GM23338 (cell line): Measurements from ENCODE around the gene KIAA1328. TPM values are rescaled to one million over a fixed set of nuclear protein-coding genes. Genes with fewer than 3 reads are reported as not detected.

Experiments used
- ATAC-seq: fragments of 200-7000 bp; cut with Tn5 transposase; 3 replicates; pipeline ENCODE4 v1.9.1; 2020
- DNase-seq: peaks from one replicate; pipeline ENCODE4 v3.0.0-alpha.2; 2015; ENCODE audit warnings: low spot score
- H2AFZ ChIP-seq: fragments of 200-600 bp; sonication (generic); 2 replicates; pipeline ENCODE4 v1.8.0; 2016; ENCODE audit warnings: antibody characterized with exemption, mild to moderate bottlenecking, moderate library complexity
- H3F3A ChIP-seq: fragments of 200-600 bp; sonication (generic); replicated peaks from 2 replicates; pipeline ENCODE4 v1.8.0; 2017; ENCODE audit warnings: antibody characterized with exemption, mixed run types, low read depth
- H3K27ac ChIP-seq: fragments of 200-600 bp; sonication (generic); 2 replicates; pipeline ENCODE4 v1.6.1; 2016; ENCODE audit warnings: low read depth
- H3K27me3 ChIP-seq: fragments of 200-600 bp; sonication (generic); 2 replicates; pipeline ENCODE4 v1.8.0; 2016; ENCODE audit warnings: mild to moderate bottlenecking, mixed run types, moderate library complexity; ENCODE audit not compliant: insufficient read depth
- H3K36me3 ChIP-seq: fragments of 200-600 bp; sonication (generic); 2 replicates; pipeline ENCODE4 v1.8.0; 2016; ENCODE audit warnings: mild to moderate bottlenecking; ENCODE audit not compliant: insufficient read depth
- H3K4me1 ChIP-seq: fragments of 200-600 bp; sonication (generic); 2 replicates; pipeline ENCODE4 v1.8.0; 2016; ENCODE audit warnings: mild to moderate bottlenecking, moderate library complexity; ENCODE audit not compliant: insufficient read depth
- H3K4me2 ChIP-seq: fragments of 200-600 bp; sonication (generic); 2 replicates; pipeline ENCODE4 v1.7.1; 2017; ENCODE audit warnings: mixed run types
- H3K4me3 ChIP-seq: fragments of 200-600 bp; sonication (generic); 2 replicates; pipeline ENCODE4 v1.6.1; 2016; ENCODE audit warnings: mixed run types
- H3K79me2 ChIP-seq: fragments of 200-600 bp; sonication (generic); replicated peaks from 2 replicates; pipeline ENCODE4 v1.8.0; 2017; ENCODE audit warnings: mild to moderate bottlenecking; ENCODE audit not compliant: insufficient read depth
- H3K9me2 ChIP-seq: fragments of 200-600 bp; sonication (generic); 2 replicates; pipeline ENCODE4 v1.8.0; 2017; ENCODE audit not compliant: insufficient read depth
- H4K20me1 ChIP-seq: fragments of 200-600 bp; sonication (generic); replicated peaks from 2 replicates; pipeline ENCODE4 v1.8.0; 2017; ENCODE audit warnings: mild to moderate bottlenecking; ENCODE audit not compliant: insufficient read depth
- H3K27ac Mint-ChIP-seq: 2 replicates; pipeline ENCODE4 v1.8.0; 2020; ENCODE audit warnings: inconsistent platforms, mild to moderate bottlenecking, moderate library complexity, mixed read lengths
- H3K27me3 Mint-ChIP-seq: 3 replicates; pipeline ENCODE4 v1.8.0; 2022; ENCODE audit warnings: low read depth, mild to moderate bottlenecking, moderate library complexity, mixed read lengths, inconsistent platforms; ENCODE audit not compliant: insufficient read depth, poor library complexity
- H3K36me3 Mint-ChIP-seq: 3 replicates; pipeline ENCODE4 v1.8.0; 2021; ENCODE audit warnings: low read depth, mild to moderate bottlenecking, inconsistent platforms, moderate library complexity, mixed read lengths
- H3K4me1 Mint-ChIP-seq: 3 replicates; pipeline ENCODE4 v1.8.0; 2020; ENCODE audit warnings: mild to moderate bottlenecking, inconsistent platforms, mixed read lengths
- H3K4me3 Mint-ChIP-seq: 3 replicates; pipeline ENCODE4 v1.8.0; 2021; ENCODE audit warnings: moderate library complexity, mild to moderate bottlenecking, inconsistent platforms, mixed read lengths
- H3K9me3 Mint-ChIP-seq: 3 replicates; pipeline ENCODE4 v1.8.0; 2020; ENCODE audit warnings: moderate library complexity, mild to moderate bottlenecking, inconsistent platforms, mixed read lengths
- CREB1 ChIP-seq: fragments of 250-450 bp; sonication (Bioruptor Pico); IDR thresholded peaks from 2 replicates; pipeline ENCODE4 v1.5.0; 2020; ENCODE audit warnings: low read depth, mild to moderate bottlenecking, moderate library complexity
- EZH2 ChIP-seq: fragments of 200-600 bp; sonication (generic); IDR thresholded peaks from one replicate; pipeline ENCODE4 v1.8.0; 2017; ENCODE audit warnings: antibody characterized with exemption, mild to moderate bottlenecking, low read depth; ENCODE audit not compliant: unreplicated experiment
- NANOG ChIP-seq: IDR thresholded peaks from 2 replicates; pipeline ENCODE4 v1.6.1; 2016; ENCODE audit warnings: antibody characterized with exemption, borderline replicate concordance
- POLR2AphosphoS5 ChIP-seq: IDR thresholded peaks from 2 replicates; pipeline ENCODE4 v1.6.1; 2016; ENCODE audit warnings: antibody characterized with exemption, low read depth
- STAT1 ChIP-seq: IDR thresholded peaks from one replicate; pipeline ENCODE4 v1.6.1; 2016; ENCODE audit warnings: antibody characterized with exemption; ENCODE audit not compliant: unreplicated experiment
- ZNF462 ChIP-seq: fragments of 250-450 bp; sonication (Bioruptor Pico); IDR thresholded peaks from 2 replicates; pipeline ENCODE4 v1.5.0; 2020; ENCODE audit warnings: mild to moderate bottlenecking, moderate library complexity
- polyA plus RNA-seq: library from polyadenylated mRNA; unstranded; fragments of >200 nt; fragmentation: Nextera tagmentation; extraction: Ambion mirVana; gene quantifications from 2 replicates; pipeline ENCODE4 v1.2.1, GENCODE V29; 2016
- total RNA-seq: library from RNA; depleted of rRNA; stranded (reverse); fragments of >200 nt; shearing (Covaris generic); gene quantifications from 2 replicates; pipeline ENCODE4 v1.2.3, GENCODE V29; 2014
- TF ChIP-seq, protein P1 (sequence below): IDR thresholded peaks from 2 replicates; pipeline ENCODE4 v1.6.1; 2016; ENCODE audit warnings: antibody characterized with exemption

The KIAA1328 gene
- total and polyA plus RNA-seq, 2 experiments from 2014 or later, result 5.2 to 8.4 TPM

GRCh38 chr18:36783792-36784191, 45.1 kb upstream of the KIAA1328 start (continued):
- no peak for TF ChIP-seq EZH2
- no peak for TF ChIP-seq POLR2AphosphoS5
- TF ChIP-seq, protein P1, sequence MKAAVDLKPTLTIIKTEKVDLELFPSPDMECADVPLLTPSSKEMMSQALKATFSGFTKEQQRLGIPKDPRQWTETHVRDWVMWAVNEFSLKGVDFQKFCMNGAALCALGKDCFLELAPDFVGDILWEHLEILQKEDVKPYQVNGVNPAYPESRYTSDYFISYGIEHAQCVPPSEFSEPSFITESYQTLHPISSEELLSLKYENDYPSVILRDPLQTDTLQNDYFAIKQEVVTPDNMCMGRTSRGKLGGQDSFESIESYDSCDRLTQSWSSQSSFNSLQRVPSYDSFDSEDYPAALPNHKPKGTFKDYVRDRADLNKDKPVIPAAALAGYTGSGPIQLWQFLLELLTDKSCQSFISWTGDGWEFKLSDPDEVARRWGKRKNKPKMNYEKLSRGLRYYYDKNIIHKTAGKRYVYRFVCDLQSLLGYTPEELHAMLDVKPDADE, result no peak
- no peak for TF ChIP-seq CREB1

DNA sequence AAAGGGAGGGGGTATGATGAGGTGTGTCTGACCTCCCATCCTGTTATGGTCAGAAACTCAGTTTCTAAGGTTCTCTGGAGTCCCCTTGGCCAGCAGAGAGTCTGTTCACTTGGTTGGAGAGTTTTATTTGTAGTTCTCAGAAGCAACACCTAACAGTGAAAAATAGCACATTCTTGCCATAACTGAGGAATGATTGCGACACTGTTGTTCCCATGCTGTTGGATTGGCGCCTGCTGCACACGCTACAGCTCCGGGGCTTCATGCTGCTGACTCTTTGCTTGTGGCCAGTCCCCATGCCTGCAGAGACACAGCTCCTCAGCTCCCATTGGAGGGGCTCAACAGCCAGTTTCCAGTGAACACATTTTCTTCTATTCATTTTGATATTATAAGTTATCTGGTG, 42.2 kb upstream of the KIAA1328 start:
- ATAC-seq, result peak; percentile 36; the same call in 2 of the 3 replicates
- H3K27ac Mint-ChIP-seq, result 0 out of 2 replicates have a peak overlapping the region, but pooled peaks have one; percentile 27

More for the DNA sequence above, 42.2 kb upstream of the KIAA1328 start:
- no peaks in the 10 kb centered on the region for H3K9me2 ChIP-seq
- no peaks in the 10 kb centered on the region for H3K79me2 ChIP-seq
- peaks cover 3% of the 10 kb centered on the region for H3K27me3 Mint-ChIP-seq
- peaks cover 24% of the 10 kb centered on the region for H3K36me3 Mint-ChIP-seq
- H3K4me1 ChIP-seq, result no peaks in the 10 kb centered on the region
- peaks cover 3% of the 10 kb centered on the region; the same call in 1 of the 3 replicates for H3K9me3 Mint-ChIP-seq
- TF ChIP-seq STAT1 (no peak), NANOG (no peak), ZNF462 (CRISPR knock-in tag) (no peak)
- TF ChIP-seq, protein P1, result no peak
- no peaks in the 10 kb centered on the region for H3F3A ChIP-seq
- H3K4me3 ChIP-seq, result no peak overlapping the region
- no peak overlapping the region for H2AFZ ChIP-seq
- H3K4me1 Mint-ChIP-seq, result no peaks in the 10 kb centered on the region
- no peak for DNase-seq
- H3K36me3 ChIP-seq, result no peaks in the 10 kb centered on the region
- no peaks in the 10 kb centered on the region for H3K27me3 ChIP-seq
- H3K27ac ChIP-seq, result no peak overlapping the region
- 0 out of 2 replicates have a peak, but pooled peaks cover 6% of the 10 kb centered on the region for H4K20me1 ChIP-seq
- no peak overlapping the region for H3K4me3 Mint-ChIP-seq
- no peak overlapping the region for H3K4me2 ChIP-seq
